Glutamatergic neuron (in vitro differentiated cells): Measurements from ENCODE around the gene SPPL2B. TPM values are rescaled to one million over a fixed set of nuclear protein-coding genes. Genes with fewer than 3 reads are reported as not detected.

Experiments
- DNase-seq: peaks from one replicate; pipeline ENCODE4 v3.0.0; 2022
- H3K27ac Mint-ChIP-seq: one replicate; pipeline ENCODE4 v1.8.0; 2020; ENCODE audit warnings: mild to moderate bottlenecking, mixed read lengths, inconsistent platforms; ENCODE audit not compliant: unreplicated experiment
- H3K27me3 Mint-ChIP-seq: one replicate; pipeline ENCODE4 v1.8.0; 2020; ENCODE audit warnings: mild to moderate bottlenecking, moderate library complexity, mixed read lengths, inconsistent platforms; ENCODE audit not compliant: unreplicated experiment
- H3K36me3 Mint-ChIP-seq: one replicate; pipeline ENCODE4 v1.8.0; 2020; ENCODE audit warnings: mild to moderate bottlenecking, mixed read lengths, inconsistent platforms; ENCODE audit not compliant: unreplicated experiment
- H3K4me1 Mint-ChIP-seq: one replicate; pipeline ENCODE4 v1.8.0; 2020; ENCODE audit warnings: mild to moderate bottlenecking, low read depth, mixed read lengths, inconsistent platforms; ENCODE audit not compliant: unreplicated experiment
- H3K4me3 Mint-ChIP-seq: one replicate; pipeline ENCODE4 v1.8.0; 2020; ENCODE audit warnings: mild to moderate bottlenecking, mixed read lengths, inconsistent platforms; ENCODE audit not compliant: unreplicated experiment
- H3K9me3 Mint-ChIP-seq: one replicate; pipeline ENCODE4 v1.8.0; 2020; ENCODE audit warnings: mild to moderate bottlenecking, moderate library complexity, mixed read lengths, inconsistent platforms; ENCODE audit not compliant: unreplicated experiment
- total RNA-seq: library from RNA; stranded (reverse); fragmentation: NEBNext Ultra II Directional; extraction: Animal tissue kit (Norgen Biotek cat#: 25700); gene quantifications from one replicate; pipeline ENCODE4 v1.2.1, GENCODE V29; 2021; ENCODE audit not compliant: unreplicated experiment
- TF ChIP-seq, protein P1 (sequence below): fragments of 200-600 bp; sonication (generic); IDR thresholded peaks from one replicate; pipeline ENCODE4 v1.5.0; 2021; ENCODE audit not compliant: partially characterized antibody, unreplicated experiment

SPPL2B gene
- total RNA-seq, 1 donor from 2014 or later, result 166 TPM

DNA sequence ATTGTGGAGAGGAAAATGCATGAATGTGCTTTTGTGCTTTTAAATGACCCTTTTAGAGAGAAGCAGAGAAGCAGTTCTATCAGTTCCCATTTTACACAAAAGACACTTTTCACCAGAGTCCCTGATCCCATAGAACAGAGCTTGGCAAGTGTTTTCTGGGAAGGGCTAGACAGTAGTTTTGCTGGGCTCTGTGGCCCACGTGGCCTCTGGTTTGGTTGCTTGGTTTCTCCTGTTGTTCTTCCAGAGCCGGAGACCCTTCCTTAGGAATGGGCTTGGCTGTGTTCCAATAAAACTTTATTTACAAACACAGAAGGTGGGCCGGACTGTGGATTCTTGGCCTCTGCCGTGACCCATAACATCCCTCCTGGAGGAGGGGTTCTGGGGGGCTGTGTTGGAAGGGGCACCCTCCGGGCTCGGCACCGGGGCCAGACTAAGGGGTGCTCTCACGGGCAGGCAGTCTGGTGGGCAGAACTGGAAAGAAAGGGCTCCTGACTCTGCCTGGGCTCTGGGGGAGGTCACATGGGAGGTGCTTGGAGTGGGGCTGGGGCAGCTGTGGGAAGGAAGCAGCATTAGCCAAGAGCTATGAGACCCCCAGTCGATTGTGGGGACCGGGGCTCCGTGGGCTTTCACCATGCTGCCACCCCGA, 3.2 kb downstream of the SPPL2B start:
- H3K36me3 Mint-ChIP-seq, result peaks cover 11% of the 10 kb centered on the region
- peaks cover 35% of the 10 kb centered on the region for H3K4me1 Mint-ChIP-seq
- peak overlapping the region; percentile 55 for H3K4me3 Mint-ChIP-seq
- DNase-seq, result no peak
- H3K27me3 Mint-ChIP-seq, result peaks cover 38% of the 10 kb centered on the region
- TF ChIP-seq, protein P1, sequence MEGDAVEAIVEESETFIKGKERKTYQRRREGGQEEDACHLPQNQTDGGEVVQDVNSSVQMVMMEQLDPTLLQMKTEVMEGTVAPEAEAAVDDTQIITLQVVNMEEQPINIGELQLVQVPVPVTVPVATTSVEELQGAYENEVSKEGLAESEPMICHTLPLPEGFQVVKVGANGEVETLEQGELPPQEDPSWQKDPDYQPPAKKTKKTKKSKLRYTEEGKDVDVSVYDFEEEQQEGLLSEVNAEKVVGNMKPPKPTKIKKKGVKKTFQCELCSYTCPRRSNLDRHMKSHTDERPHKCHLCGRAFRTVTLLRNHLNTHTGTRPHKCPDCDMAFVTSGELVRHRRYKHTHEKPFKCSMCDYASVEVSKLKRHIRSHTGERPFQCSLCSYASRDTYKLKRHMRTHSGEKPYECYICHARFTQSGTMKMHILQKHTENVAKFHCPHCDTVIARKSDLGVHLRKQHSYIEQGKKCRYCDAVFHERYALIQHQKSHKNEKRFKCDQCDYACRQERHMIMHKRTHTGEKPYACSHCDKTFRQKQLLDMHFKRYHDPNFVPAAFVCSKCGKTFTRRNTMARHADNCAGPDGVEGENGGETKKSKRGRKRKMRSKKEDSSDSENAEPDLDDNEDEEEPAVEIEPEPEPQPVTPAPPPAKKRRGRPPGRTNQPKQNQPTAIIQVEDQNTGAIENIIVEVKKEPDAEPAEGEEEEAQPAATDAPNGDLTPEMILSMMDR, result no peak
- peaks cover 54% of the 10 kb centered on the region for H3K9me3 Mint-ChIP-seq
- H3K27ac Mint-ChIP-seq, result peak overlapping the region; percentile 94

DNA sequence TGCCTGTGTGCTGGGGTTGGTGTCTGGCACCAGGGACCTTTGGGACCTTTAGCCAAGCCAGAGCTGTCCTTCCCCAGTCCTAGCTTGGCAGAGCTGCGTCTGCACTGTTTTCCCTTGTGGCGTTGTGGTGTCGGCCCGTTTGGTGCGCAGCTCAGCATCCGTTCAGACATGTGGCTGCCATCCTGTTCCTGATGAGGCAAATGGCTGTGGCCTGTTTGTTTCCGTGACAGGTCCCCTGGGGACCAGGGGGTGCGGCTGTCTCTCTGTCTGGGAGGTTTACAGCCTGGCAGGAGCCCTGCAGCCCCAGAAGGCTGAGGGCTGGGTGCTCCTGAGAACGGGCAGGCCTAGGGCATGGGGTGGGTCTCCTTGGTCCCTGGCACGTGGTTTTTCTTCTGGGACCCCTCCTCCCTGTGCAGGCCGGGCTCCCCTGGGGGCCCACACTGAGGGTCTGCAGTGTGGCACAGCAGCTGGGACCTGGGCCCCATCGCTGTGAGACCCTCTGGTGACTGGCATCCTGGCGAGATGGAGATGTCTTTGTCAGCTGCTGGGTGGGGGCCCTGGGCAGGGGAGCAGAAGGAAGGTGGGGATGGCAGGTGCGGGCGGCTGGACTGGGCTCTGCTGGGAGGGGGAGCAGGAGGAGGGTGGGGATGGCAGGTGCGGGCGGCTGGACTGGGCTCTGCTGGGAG, 4.0 kb downstream of the SPPL2B start:
- Mint-ChIP-seq H3K27ac (peak overlapping the region; percentile 94), H3K27me3 (peaks cover 37% of the 10 kb centered on the region), H3K4me1 (peaks cover 40% of the 10 kb centered on the region), H3K4me3 (peak overlapping the region; percentile 46), H3K36me3 (peaks cover 11% of the 10 kb centered on the region), H3K9me3 (peaks cover 51% of the 10 kb centered on the region)
- DNase-seq, result peak; percentile 79
- TF ChIP-seq, protein P1, result no peak

DNA sequence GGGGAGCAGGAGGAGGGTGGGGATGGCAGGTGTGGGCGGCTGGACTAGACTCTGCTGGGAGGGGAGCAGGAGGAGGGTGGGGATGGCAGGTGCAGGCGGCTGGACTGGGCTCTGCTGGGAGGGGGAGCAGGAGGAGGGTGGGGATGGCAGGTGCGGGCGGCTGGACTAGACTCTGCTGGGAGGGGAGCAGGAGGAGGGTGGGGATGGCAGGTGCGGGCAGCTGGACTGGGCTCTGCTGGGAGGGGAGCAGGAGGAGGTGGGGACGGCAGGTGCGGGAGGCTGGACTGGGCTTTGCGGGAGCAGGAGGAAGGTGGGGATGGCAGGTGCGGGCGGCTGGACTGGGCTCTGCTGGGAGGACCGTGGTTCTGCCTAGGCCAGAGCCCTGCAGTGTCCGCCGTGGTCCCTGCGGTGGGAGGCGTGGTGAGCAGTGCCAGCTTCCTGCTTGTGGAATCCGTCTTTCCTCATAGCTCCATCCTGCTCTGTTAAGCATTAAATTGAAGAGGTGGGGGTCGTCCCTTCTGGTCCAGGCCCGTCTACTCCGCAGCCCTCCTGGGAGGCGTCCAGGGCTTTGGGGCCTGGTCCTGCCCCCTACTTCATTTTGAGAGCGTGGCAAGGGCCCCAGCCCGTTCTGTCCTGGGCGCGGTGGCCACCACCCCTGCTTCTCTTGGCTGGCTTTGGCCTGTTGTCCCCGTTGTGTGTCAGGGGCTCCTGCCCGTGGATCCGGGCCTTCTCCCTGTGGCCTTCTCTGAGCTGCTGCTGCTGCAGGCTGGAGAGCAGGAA, 4.7 kb downstream of the SPPL2B start:
- TF ChIP-seq, protein P1, result no peak
- Mint-ChIP-seq H3K9me3 (peaks cover 44% of the 10 kb centered on the region), H3K4me1 (peaks cover 39% of the 10 kb centered on the region), H3K27me3 (peaks cover 34% of the 10 kb centered on the region), H3K4me3 (peak overlapping the region; percentile 49), H3K36me3 (peaks cover 11% of the 10 kb centered on the region), H3K27ac (peak overlapping the region; percentile 89)
- peak; percentile 84 for DNase-seq

DNA sequence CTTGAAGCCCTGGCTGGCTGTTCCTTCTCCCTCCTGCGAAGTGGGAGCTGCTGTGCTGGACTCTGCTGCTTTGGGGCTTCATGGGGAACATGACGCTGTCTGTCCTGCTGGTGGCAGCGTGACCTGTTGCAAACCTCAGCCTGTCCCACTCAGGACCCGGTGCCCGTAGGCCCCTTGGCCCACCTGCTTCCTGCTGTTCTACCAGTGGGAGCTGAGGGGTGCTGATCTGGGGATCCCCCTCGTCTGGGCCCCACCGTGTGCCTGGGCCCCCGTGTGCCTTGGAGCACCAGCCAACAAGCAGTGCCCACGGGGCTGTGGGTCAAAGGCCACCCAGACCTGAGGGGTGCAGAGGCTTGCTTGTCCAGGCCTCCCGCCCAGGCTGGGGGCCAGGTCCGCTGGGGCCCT, 5.3 kb downstream of the SPPL2B start:
- TF ChIP-seq, protein P1, result no peak
- DNase-seq, result peak; percentile 33
- peaks cover 42% of the 10 kb centered on the region for H3K9me3 Mint-ChIP-seq
- H3K4me1 Mint-ChIP-seq, result peaks cover 39% of the 10 kb centered on the region
- H3K4me3 Mint-ChIP-seq, result peak overlapping the region; percentile 49
- peak overlapping the region; percentile 89 for H3K27ac Mint-ChIP-seq
- peaks cover 11% of the 10 kb centered on the region for H3K36me3 Mint-ChIP-seq
- peaks cover 34% of the 10 kb centered on the region for H3K27me3 Mint-ChIP-seq
